ENCODE results near the gene CACNA1G.

Gene CACNA1G

DNA sequence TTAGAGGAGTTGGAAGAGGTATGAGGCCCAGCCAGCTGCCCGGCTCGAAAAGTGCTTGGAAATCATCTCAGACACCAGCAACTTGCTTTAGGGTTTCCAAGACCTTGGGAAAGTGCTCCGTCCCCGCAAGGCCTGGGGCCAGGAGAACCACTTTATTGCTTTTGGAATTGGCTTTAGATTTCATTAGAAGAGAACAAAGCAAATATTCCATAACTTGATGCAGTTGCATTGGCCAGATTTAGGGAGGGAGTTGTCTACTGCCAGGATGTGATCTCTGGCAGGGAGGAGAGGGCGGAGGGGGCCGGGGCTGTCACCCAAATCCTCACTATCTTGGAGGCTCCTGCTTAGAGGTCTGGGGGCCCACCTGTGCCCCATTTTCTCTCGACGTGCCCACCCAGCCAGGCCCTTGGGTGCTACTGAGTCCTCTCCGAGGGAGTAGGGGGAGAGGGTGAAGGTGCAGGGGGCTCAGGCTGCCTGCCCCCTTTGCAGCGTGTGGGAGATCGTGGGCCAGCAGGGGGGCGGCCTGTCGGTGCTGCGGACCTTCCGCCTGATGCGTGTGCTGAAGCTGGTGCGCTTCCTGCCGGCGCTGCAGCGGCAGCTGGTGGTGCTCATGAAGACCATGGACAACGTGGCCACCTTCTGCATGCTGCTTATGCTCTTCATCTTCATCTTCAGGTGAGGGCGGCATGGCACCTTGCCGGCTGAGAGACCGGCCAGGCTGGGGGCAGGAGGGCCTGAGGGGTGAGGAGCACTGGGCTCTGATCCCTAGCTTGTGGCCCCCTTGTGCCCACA is 30.6 kb downstream of the CACNA1G start:
- DNase-seq: no peak

DNA sequence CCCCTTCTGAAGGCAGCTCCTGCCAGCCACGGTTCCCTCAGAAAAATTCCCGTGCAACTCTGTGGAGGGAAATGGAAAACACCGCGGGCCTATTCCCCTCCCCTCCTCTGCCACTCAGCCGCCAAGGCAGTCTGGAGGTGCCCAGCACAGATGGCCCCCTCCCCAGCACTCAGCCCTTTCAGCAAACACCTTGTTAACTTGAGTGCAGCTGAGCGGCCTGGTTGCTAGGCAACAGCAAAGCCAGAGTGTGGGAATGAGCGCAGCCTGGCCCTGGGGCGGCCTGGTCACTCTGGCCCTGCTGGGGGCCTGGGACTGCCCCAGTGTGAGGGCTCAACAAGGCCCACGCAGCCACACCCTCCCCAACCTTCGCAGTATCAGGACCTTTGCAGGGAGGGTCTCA is 32.8 kb downstream of the CACNA1G start:
- peak; percentile 78 for DNase-seq

DNA sequence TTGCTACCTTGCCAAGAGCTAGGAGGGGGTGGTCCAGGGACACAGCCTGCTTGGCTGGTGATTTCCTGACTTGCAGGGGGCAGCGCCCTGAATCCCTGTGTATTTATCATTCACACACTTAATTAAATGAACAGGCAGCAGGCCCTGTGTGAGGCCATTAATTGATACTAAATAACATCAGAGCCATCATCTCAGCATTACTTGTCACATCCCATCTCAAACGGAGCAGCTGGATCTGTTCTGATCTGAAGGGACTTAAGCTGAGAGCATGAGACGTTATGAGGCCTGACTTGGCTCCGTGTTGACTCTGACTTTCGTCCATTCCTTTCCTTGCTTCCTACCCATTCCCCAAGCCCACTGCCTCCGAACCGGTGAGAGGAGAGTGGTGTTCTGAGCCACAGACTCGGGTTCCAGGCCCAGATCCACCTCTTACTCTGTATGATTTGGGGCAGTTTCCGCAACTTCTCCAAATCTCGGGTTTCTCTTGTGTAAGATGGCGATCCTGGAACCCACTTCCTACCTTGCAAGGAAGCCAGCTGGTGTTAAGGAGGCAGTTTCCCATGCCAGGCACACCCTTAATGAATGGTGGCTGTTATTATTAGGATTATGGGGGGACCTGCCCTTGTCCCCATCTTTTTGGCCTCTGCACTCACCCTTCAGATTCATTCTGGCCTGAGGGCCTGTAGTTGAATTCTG is 33.8 kb downstream of the CACNA1G start:
- DNase-seq: no peak

DNA sequence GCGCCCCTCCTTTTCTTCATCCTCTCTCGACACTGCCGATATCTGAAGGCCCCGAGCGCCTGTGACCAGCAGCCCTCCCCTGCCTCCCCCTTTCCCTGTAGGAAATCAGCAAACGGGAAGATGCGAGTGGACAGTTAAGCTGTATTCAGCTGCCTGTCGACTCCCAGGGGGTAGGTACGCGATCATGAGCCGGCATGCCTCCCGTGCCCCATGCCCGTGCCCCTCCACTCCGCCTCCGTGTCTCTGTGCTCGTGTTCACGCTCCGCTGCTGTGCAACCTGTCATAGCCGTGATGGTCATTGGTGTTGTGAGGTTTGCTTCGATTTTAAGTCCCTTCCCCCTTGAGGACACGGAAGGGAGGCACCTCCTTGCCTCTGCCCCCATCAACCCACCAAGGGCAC is 34.4 kb downstream of the CACNA1G start:
- no peak for DNase-seq

DNA sequence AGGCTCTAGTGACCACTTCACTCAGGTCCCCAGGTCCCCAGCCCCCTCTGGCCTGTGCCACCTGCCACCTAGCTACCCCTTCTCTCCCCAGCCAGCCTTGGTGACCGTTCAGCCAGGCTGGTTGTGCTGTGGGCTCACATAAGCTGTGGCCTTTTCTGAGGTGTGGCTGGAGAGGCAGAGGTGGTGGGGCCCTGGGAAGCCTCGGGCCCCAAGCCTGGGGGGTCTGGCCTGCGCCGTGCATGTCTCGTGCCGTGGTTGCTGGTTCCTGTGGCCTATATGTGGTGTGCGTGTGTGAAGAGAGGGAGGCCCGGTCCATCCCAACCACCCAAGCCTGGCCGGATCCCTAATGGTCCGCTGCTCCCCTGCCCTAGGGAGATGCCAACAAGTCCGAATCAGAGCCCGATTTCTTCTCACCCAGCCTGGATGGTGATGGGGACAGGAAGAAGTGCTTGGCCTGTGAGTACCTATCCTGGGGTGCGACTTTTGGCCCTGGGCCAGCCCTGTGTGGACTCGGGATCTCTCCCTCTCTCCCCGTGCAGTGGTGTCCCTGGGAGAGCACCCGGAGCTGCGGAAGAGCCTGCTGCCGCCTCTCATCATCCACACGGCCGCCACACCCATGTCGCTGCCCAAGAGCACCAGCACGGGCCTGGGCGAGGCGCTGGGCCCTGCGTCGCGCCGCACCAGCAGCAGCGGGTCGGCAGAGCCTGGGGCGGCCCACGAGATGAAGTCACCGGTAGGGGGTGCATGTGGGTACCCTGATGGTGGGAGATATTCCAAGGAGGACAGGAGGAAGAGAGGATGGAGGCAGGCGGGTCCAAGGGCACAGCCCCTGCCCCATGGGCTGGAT is 35.9 kb downstream of the CACNA1G start:
- no peak for DNase-seq

DNA sequence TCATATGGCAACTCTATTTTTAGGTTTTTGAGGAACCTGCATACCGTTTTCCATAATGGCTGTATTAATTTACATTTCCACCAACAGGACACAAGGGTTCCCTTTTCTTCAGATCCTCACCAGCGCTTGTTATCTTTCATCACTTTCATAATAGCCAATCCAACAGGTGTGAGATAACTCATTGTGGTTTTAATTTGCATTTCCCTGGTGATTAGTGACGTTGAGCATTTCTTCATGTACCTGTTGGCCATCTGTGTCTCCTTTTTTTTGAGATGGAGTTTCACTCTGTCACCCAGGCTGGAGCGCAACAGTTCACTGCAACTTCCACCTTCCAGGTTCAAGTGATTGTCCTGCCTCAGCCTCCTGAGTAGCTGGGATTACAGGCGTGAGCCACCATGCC is 38.0 kb downstream of the CACNA1G start:
- no peak for DNase-seq

DNA sequence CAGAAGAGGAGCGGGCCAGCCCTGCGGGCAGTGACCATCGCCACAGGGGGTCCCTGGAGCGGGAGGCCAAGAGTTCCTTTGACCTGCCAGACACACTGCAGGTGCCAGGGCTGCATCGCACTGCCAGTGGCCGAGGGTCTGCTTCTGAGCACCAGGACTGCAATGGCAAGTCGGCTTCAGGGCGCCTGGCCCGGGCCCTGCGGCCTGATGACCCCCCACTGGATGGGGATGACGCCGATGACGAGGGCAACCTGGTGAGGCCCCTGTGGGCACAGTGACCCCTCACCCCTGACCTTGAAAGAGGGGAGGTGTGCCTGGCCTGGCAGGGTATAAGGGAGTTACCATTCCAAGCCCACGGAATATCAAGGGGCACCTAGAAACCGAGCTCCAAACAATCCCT is 39.1 kb downstream of the CACNA1G start:
- DNase-seq: no peak

DNA sequence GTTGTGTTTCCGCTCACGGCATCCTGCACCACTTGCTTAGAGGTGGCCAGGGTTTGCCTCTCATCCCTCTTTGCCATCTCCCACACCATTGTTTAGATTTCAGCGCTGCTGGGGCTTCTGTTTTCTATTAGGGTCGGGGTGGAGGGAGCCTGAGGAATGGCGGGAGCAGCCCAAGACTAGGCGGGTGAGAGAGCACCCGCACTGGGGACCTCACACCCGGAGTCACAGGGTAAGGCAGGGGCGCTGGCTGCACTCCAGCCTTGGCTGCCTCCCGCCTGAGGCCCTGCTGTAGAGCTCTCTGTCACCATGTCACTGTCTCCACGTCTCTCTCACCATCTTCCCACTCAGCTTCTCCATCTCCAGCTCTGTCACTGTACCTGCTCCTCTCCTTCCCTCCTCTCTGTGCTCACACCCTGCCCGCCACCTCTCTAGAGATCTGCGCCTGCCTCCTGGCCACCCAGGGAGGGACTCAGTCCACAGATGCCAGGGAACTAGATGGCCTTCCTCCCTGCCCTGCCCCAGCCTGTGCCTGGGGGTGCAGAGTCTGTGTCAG is 41.4 kb downstream of the CACNA1G start:
- DNase-seq: no peak

DNA sequence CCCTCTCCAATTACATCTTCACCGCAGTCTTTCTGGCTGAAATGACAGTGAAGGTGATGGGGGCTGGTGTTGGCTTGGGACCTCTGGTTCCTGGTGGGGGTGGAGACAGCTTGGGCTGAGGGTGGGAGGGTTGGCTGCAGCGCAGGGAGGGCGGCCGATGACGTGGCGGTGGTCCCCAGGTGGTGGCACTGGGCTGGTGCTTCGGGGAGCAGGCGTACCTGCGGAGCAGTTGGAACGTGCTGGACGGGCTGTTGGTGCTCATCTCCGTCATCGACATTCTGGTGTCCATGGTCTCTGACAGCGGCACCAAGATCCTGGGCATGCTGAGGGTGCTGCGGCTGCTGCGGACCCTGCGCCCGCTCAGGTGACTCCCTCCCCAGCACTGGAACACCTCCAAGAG is 42.3 kb downstream of the CACNA1G start:
- no peak for DNase-seq

DNA sequence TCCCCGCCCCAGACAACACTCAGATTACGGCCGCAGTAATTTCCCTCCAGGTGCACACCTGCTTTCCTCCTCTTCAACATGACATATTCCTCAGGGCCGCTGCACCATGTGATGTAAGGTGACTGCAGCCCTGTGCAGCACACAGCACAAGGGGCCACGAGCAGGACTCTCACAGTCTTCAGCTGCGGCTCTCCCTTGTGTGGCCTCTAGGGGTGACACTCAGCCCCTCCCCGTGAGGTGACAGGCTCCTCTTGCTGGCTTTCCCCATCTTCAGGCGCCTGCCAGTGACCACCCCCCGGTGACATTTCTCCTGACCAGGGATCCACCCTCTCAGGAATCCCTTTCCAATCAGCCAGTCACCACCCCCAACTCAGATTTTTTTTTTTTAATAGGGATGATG is 42.8 kb downstream of the CACNA1G start:
- DNase-seq: peak; percentile 74

DNA sequence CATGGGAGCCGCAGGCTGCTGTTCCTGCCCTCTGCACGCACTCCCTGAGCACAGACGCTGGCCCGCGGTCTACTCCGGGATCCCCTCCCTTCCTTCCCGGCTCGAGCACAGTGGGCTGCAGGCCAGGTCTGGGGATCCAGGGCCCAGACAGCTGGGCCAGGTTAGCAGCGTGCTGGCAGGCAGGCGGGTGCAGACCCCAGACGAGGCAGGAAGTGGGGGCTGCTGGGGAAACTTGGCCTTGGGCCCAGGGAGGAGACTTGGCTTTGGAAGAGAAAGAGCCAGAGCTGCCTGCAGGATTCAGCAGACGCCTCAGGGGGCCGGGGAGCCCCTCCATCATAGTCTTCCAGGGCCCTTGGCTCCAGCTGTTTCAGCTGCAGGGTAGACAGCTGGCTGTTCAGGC is 44.0 kb downstream of the CACNA1G start:
- DNase-seq: peak; percentile 83

DNA sequence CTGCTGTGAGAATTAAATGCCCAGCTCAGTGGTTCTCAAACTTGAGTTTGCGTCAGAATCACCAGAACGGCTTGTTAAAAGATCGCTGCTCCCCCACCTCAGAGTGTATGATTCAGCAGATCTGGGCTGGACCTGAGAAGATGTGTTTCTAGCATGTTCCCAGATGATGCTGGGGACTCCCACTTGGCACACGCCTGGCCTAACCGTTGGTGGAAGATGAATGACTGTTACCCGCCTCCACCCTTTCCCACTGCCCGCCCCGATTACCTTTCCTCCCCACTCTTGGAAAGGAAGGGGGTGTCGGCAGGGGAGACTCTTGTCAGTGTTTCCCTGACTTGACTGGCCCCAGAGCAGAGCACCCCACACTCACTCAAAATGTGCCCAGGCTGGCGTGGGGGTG is 44.9 kb downstream of the CACNA1G start:
- DNase-seq: no peak

DNA sequence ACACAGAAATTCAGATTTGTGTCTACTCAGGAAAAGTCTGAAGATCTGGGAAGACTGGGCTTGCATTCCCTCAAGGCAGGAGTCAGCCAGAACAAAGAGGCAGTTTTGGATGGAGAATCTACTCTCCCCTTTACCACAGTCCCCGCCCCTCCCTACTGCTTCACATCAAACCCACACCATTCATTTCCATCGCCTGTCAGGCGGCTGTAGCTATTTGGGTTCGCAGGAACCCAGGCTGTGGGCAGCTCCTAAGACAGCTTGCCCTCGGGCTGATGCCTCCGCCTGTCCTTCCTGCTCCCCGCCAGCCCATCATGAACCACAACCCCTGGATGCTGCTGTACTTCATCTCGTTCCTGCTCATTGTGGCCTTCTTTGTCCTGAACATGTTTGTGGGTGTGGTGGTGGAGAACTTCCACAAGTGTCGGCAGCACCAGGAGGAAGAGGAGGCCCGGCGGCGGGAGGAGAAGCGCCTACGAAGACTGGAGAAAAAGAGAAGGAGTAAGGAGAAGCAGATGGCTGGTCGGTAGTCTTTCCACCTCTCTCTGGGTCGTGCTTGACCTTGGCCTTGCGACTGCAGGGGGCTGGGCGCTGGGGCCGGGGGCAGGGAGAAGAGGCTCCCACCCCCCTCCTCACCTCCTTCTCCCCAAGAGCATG is 47.1 kb downstream of the CACNA1G start:
- no peak for DNase-seq

DNA sequence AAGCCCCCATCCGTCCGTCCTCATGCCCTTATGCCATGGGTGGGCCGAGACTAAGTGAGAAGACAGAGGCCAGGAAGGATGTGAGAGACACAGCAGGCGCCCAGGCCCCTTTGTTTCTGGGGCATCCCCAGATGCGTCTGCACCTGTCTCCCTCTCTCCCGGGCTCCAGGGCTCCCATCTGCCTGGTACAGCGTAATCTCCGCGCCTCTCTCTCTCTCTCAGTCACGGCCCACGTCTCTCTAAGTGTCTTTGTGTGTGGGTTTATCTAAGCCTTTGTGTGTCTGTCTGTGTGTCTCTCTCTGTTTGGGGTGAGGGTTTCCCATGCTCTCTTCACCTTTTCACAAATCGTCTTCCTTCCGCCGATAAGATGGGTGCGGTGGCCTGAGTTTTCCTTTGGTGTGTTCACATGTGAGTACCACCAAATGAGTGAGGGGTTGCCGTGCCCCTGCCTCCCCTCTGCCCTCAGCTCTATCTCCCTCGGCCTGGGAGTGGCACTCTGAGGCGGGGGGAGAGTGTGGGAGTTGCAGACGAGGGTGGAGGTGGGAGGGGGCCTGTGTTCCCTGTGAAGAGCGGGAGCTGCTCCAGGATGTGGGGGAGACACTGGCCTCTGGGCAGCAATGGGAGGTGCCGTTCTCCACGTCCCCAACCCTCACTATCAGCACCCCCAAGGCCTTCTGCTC is 48.3 kb downstream of the CACNA1G start:
- DNase-seq: peak; percentile 78

DNA sequence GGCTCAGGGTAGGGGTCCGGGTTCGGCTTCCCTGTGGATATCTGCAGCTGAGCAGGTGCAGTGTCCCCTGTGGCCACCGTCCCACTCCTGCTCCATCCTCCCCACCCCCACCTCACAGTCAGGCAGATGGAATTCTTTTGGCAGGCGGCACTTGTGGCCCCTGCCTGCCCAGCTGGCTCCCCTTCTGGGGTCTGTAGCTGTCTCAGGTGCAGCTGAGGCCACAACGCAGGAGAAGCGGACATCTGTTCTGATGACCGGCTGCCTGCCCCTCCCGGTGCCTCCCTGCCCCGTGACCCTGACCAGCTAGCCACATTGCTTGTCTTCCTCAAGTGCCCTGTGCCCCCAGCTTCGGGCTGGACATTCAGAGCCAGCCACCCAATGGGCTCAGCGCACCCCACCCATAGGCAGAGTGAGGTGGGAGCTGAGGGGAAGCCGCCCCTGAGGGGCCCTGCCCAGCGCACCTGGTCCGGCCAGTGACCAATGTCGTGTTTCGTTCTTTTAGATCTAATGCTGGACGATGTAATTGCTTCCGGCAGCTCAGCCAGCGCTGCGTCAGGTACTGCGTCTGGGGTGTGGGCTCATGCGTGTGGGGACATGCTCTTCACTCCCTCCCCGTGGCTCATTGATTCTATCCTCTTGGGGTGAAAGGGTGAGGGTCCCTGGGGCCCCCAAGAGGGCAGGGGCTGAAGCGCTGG is 49.0 kb downstream of the CACNA1G start:
- DNase-seq: no peak

DNA sequence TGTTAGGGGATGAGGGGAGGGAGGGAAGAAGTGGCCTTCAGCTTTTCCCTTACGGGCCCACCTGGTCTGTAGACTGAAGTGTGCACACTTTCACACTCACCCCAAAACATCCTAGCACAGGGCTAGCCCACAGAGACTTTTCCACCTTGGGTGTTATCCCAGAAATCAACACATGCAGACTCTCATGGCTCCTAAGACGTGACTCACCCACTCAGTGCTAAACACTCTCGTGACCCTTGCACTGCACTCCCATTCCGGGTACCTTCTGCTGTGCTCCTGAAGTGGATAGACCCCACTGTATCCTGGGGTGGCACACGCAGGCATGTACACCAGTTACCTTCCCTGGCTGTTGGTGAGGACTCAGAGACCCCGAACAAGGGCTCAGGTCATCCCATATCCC is 51.1 kb downstream of the CACNA1G start:
- DNase-seq: no peak

DNA sequence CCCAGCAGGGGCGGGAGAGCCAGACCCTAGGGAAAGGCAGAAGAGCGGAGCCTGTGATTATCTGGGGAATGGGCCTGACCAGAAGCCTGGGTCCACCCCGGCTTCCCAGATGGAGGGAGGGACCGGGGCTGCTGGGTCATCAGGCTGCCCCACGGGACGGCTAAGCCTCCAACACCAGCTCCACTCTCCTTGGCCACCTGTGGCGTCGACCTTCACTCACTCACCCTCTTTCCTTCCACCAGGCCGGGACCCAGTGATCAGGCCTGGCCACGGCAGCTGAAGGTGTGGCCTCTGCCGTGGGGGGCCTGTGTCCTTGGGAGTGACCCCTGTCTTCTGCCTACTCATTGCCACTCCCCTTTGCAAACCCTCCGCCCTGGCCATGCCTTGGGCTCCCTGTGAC is 51.8 kb downstream of the CACNA1G start:
- DNase-seq: no peak

DNA sequence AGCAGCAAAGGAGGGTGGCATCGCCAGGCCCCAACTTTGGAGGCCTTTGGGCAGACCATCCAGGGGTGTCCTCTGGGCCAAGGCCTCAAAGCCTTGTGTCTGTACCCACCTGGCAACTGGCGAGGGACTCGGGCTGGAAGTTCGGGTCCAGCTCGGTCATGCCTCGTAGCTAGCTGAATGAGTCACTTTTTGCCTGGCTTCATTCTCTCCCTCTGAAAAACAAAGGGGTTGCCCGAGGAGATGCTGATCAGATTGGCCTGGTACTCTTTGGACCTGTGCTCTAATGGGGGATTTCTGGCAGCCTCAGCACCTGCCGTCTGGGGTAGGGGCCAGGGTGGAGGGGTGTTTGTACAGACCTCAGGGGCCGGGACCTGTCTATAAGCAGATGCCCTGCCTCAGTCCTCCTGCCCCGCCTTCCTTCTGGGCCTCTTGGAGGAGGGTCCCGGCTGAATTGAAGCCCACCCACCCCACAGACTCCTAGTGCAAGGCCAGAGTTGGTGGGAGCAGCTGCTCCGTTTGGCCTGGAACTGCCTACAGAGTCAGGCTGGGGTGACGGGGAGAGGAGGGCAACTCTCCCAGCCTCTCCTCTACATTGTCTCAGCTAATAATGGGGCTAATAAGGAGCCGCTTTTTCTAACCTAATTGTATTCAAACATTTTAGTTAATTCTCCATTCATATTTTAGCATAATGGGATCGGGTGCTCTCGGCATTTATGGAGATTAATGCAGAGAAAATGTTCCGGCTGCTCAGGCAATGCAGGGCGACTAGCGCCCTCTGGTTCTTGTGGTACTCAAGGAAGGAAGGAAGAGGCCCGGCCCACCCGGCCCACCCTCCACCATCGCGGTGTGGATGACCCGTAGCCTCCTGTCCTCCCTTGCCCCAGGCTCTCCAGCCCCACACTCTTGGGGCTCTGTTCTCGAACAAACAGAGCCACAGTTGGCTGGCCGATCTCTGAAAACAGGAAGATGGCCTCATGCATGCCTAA is 52.8 kb downstream of the CACNA1G start:
- DNase-seq: no peak

DNA sequence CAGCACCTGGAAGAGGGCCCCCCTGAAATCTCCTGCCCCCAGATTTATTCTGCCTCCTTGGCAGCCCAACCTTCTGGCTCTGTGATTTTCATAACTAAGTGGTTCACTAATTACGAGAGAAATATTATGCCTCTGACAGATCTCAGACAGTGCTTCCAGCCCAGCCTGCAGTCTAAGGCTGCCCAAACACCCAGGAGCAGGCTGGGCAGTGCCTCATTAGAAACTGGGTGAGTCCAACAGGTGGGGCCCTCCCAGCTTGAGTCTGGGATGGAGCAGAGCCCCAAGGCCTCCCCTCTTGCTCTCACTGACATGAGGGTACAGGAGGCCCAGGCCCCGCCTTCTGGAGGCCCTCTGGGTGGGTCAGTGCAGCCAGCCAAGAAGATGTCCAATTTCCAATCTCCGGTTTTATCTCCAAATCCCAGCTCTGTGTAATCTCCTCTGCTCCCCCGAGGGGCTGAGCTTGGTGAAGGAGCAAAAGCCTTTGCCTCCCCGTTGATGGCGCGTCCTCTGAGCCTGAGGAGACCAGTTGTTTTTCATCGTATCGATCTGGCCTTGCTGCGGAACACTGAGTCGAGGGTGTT is 54.0 kb downstream of the CACNA1G start:
- no peak for DNase-seq

DNA sequence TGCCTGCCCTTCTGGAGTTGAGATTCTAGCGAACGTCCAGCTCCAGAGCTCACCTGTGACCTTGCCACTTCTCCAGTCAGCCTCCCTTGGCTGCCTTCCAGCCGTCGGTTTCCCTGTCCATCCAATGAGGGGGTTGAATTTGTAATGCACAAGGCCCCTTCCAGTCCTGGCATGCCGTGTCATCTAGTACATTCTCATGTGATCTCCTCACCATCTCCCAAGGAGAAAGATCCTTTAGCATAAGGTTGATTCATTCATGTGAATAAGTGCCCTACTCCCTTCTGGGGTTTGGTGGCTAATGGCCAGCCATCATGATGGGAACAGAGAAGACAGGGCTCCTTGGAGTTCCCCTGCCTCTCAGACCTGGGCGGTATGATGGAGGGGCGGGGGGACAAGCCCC is 55.3 kb downstream of the CACNA1G start:
- DNase-seq: no peak

Measured in DMS79 treated with DMSO at 0.1 percent for 48 hours (cell line).